DND-41 (cell line): ENCODE results near the gene PCNT.

Experiments
- ATAC-seq: fragments of 200-7000 bp; cut with Tn5 transposase; 3 replicates; pipeline ENCODE4 v1.9.1; 2021; ENCODE audit warnings: low read depth; ENCODE audit not compliant: insufficient read depth
- DNase-seq: peaks from one replicate; pipeline ENCODE4 v3.0.0-alpha.2; 2020
- H2AFZ ChIP-seq: 2 replicates; pipeline ENCODE4 v1.6.0; 2012; ENCODE audit warnings: low read depth, low read length
- H3K27ac ChIP-seq: 2 replicates; pipeline ENCODE4 v1.5.1; 2012; ENCODE audit warnings: low read length, inconsistent platforms
- H3K27me3 ChIP-seq: fragments of 200-600 bp; sonication (generic); 2 replicates; pipeline ENCODE4 v1.6.0; 2012; ENCODE audit warnings: low read length, mild to moderate bottlenecking, inconsistent platforms; ENCODE audit not compliant: insufficient read depth, poor library complexity
- H3K36me3 ChIP-seq: 2 replicates; pipeline ENCODE4 v1.5.1; 2012; ENCODE audit warnings: low read length, inconsistent platforms; ENCODE audit not compliant: insufficient read depth
- H3K4me1 ChIP-seq: 2 replicates; pipeline ENCODE4 v1.5.1; 2012; ENCODE audit warnings: mild to moderate bottlenecking, low read length; ENCODE audit not compliant: insufficient read depth
- H3K4me2 ChIP-seq: 2 replicates; pipeline ENCODE4 v1.6.0; 2012; ENCODE audit warnings: mild to moderate bottlenecking, moderate library complexity, low read length, inconsistent platforms; ENCODE audit not compliant: insufficient read depth
- H3K4me3 ChIP-seq, 2 experiments: fragments of 200-600 bp in 1 of 2; shearing (Covaris generic) in 1 of 2; 2 replicates each; pipeline ENCODE4 v1.5.1; 2012 to 2016; ENCODE audit warnings: inconsistent platforms in 2 of 2, low read length in 2 of 2, mild to moderate bottlenecking in 2 of 2, low read depth in 1 of 2, moderate library complexity in 1 of 2
- H3K79me2 ChIP-seq: 2 replicates; pipeline ENCODE4 v1.6.0; 2012; ENCODE audit warnings: low read length, inconsistent platforms; ENCODE audit not compliant: insufficient read depth
- H3K9ac ChIP-seq: 2 replicates; pipeline ENCODE4 v1.6.0; 2012; ENCODE audit warnings: low read depth, mild to moderate bottlenecking, inconsistent platforms, low read length, moderate library complexity
- H3K9me3 ChIP-seq: 2 replicates; pipeline ENCODE4 v1.5.1; 2012; ENCODE audit warnings: low read length, moderate library complexity, mild to moderate bottlenecking, inconsistent platforms; ENCODE audit not compliant: insufficient read depth, severe bottlenecking
- H4K20me1 ChIP-seq: 2 replicates; pipeline ENCODE4 v1.6.0; 2012; ENCODE audit warnings: low read length; ENCODE audit not compliant: insufficient read depth
- CTCF ChIP-seq: IDR thresholded peaks from 2 replicates; pipeline ENCODE4 v1.5.1; 2012; ENCODE audit warnings: borderline replicate concordance, low read length, moderate library complexity, mild to moderate bottlenecking; ENCODE audit not compliant: poor library complexity, severe bottlenecking; ENCODE audit errors: extremely low read depth
- EZH2 ChIP-seq: IDR thresholded peaks from 3 replicates; pipeline ENCODE4 v1.6.1; 2012; ENCODE audit warnings: borderline replicate concordance, low read depth, mild to moderate bottlenecking, moderate library complexity, low read length, inconsistent platforms; ENCODE audit not compliant: severe bottlenecking

The PCNT gene

GRCh38 chr21:46379691-46380090 lies 55.7 kb downstream of the PCNT start:
- H4K20me1 ChIP-seq: peaks cover 34% of the 10 kb centered on the region
- ATAC-seq (no peak), DNase-seq (no peak)
- no peak overlapping the region for H3K9ac ChIP-seq
- H3K36me3 ChIP-seq: peaks cover 90% of the 10 kb centered on the region
- no peak overlapping the region for H3K4me2 ChIP-seq
- no peak overlapping the region for H3K4me3 ChIP-seq
- H3K27ac ChIP-seq: no peak overlapping the region
- H3K9me3 ChIP-seq: peaks cover 11% of the 10 kb centered on the region
- H3K79me2 ChIP-seq: peaks cover 92% of the 10 kb centered on the region
- no peaks in the 10 kb centered on the region for H3K4me1 ChIP-seq
- H3K27me3 ChIP-seq: no peaks in the 10 kb centered on the region
- TF ChIP-seq EZH2: no peak
- TF ChIP-seq CTCF: no peak
- H2AFZ ChIP-seq: no peak overlapping the region

GRCh38 chr21:46381541-46381940 lies 57.6 kb downstream of the PCNT start:
- Histone ChIP-seq H3K36me3 (peaks cover 89% of the 10 kb centered on the region), H3K4me2 (no peak overlapping the region), H3K4me1 (no peaks in the 10 kb centered on the region)

GRCh38 chr21:46384556-46384955 lies 60.6 kb downstream of the PCNT start:
- no peak overlapping the region for H3K9ac ChIP-seq
- peaks cover 68% of the 10 kb centered on the region for H3K79me2 ChIP-seq
- H2AFZ ChIP-seq: no peak overlapping the region
- H3K27me3 ChIP-seq: no peaks in the 10 kb centered on the region
- DNase-seq (no peak), ATAC-seq (no peak)
- peaks cover 11% of the 10 kb centered on the region for H3K9me3 ChIP-seq
- H4K20me1 ChIP-seq: peaks cover 32% of the 10 kb centered on the region
- no peak overlapping the region for H3K4me3 ChIP-seq
- no peak overlapping the region for H3K4me2 ChIP-seq
- H3K27ac ChIP-seq: no peak overlapping the region
- H3K36me3 ChIP-seq: peaks cover 89% of the 10 kb centered on the region
- no peak for TF ChIP-seq CTCF
- no peak for TF ChIP-seq EZH2
- no peaks in the 10 kb centered on the region for H3K4me1 ChIP-seq

More at GRCh38 chr21:46381541-46381940, 57.6 kb downstream of the PCNT start:
- Histone ChIP-seq H3K4me3 (no peak overlapping the region), H3K79me2 (peaks cover 85% of the 10 kb centered on the region), H3K9ac (no peak overlapping the region), H3K27ac (no peak overlapping the region), H2AFZ (no peak overlapping the region), H3K9me3 (peaks cover 11% of the 10 kb centered on the region), H3K27me3 (no peaks in the 10 kb centered on the region), H4K20me1 (peaks cover 30% of the 10 kb centered on the region)
- TF ChIP-seq EZH2 (no peak), CTCF (no peak)
- no peak for ATAC-seq
- DNase-seq: no peak
